HG03575 (cell line): ENCODE data around the gene THAP11.

Experiments used
- ATAC-seq: cut with Tn5 transposase; IDR thresholded peaks from one replicate; pipeline ENCODE4 v1.9.1; 2021; ENCODE audit not compliant: unreplicated experiment, insufficient number of reproducible peaks, low FRiP score; ENCODE audit errors: extremely low read depth

Gene THAP11

DNA sequence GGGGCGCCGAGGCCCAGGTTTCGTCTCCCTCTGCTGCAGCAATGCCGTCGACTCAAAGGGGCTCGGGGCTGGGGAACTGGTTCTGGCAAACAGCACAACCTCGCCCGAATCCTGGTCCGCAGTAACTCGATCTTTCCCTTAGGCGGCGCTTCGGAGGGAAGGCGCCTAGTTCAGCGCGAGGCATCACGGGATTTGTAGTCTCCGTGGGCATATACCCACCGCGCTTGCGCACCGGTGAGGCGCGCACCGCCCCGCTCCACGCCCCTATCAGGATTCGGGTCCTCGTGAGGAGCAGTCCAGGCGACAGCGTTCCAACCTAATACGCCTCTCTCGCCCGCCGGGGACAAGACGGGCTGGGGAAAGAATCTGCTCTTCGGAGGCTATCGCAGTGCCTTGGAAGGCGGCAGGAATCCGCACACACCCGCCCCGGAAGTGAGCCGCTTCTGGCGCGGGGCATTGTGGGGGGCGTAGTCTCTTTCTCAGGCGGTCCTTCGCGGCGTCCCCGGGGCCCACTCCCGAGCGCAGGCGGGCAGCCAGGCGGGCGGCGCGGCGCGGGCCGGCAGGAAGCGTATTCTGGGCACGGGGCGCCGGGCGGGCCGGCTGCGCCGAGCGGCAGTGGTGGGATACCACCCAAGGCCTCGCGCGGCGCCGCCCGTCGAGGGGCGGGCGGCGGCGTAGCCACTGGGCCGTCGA is at the start of gene THAP11:
THAP11 (plus strand) TSS at position 505 of the 693 bp plus-strand sequence. CDS start 235 bp downstream, outside the sequence.
- no peak for ATAC-seq

DNA sequence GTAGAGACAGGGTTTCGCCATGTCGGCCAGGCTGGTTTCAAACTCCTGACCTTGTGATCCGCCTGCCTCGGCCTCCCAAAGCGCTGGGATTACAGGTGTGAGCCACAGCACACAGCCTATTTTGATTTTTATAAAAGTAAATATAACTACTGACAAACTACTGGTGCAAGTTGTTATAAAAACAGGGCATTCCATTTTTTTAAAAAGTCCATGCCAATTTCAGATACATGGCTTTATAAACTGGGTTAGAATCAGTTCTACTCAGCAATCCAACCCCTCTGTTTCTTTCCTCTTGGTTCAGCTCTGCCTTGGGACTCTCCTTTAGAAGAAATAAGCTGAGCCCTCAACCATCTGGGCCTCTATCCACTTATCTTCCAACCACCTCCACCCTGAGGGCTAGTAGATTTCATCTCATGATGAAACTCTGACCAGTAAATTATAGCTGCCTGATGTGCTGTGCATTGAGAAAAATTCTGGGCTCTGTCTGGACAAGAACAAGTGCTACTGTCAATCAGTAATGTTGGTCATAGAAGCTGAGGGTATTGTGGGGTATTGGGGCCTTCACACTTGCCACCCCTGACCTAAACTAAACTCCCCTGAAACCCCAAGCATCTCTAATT is 45.9 kb upstream of the THAP11 start:
- no peak for ATAC-seq

DNA sequence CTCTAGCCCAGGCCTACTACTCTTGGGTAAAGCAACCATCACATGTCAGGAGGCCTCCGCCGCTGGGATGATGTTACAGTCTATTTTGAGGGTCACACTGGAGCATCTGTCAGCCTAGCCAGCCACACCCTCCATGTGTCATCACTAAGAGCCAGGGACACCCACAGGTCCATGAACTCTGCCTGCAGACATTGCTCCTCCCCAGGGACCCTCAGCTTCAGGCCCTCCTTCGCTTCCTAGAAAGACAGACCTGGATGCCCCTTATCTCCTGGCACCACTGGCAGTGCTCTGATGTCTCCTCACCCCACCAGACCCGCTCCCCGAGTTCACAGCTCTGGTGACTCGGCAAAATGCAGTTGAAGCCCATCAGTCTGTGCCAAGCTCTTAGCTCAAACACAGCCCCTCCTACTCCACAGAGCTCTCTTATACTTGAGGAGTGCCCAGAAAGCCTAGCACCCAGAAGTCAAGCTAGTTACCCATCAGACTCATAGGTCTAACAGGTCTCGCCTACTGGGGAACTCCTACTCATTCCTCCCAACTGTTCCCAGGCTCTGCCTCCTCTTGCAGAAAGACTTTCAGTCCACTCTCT is 41.7 kb upstream of the THAP11 start:
- ATAC-seq, result no peak

DNA sequence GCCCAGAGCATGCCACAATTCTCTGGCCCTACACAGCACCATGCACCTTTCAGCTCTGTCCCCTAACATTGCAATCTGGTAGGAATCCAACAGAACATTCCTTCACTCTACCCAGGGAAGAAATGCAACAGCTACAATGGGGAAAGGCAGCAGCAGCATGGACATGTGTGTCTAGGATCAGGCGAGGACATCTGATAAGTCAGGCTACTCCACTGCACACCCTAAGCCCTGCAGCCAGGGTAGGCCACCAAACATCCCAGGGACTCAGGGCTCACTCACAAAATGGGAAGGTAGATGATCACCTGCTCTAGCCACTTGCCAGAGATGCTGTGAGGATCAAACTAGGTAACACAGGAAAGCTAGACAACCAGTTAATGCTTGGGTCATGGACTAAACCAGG is 40.9 kb upstream of the THAP11 start:
- no peak for ATAC-seq

DNA sequence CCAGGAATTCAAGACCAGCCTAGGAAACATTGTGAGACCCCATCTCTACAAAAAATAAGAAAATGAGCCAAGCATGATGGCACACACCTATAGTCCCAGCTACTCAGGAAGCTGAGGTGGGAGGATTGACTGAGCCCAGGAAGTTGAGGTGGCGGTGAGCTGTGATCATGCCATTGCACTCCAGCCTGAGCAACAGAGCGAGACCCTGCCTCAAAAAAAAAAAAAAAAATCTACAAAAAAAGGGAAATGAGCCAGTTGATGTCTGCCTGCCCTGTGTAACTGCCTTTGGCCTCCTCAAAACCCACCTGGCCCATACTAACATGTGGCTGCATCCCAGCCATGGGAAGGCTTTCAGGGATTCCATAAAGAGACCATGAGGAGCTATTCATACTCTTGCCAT is 40.2 kb upstream of the THAP11 start:
- no peak for ATAC-seq

DNA sequence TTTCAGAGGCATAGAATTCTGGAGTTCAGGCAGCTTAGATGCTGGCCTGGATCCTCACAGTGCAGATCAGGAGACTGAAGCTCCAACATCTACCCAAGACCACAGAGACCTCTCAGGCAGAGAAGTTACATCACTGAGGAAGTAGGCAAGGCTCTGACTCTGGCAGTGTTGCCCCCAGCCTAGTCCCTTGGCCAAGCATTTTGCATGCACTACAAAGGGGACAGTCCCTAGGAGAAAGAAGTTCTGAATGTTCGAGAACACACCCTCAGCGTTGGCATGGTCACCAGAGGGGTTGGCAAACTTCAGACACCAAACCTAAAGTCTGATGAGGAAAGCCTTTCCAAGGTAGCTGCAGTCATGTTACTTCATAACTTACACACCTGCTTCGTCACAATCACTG is 38.2 kb upstream of the THAP11 start:
- no peak for ATAC-seq

DNA sequence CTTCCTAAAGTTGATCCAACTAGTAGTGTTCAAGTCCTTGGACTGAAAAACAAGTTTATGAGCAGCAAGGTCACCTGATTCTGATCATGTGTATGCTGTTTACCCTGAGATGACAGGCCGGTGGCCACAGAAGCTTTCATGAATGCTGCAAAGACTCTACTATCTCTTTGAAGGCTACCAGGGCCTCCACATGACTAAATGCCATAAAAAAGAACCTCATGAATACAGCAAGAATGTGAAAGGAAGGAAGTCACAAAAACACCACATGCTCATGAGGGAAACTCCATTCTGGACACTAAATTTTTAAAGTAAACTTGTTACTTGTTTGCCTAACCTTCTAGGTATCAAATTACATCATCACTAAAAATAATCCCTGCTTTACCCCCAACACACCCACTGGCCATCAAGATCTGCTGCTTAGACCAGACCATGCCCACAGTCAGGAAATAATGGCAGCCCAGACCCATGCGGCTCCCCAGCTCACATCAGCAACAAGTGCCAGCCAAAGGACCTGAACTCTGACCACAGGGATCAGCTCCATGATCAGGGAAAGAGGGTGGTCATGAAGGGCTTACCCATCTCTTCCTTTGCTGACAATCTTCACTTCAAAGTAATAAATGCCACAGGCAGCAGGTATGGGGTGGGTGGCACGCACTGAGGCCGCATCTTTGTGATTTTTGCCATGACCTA is 37.1 kb upstream of the THAP11 start:
- no peak for ATAC-seq

DNA sequence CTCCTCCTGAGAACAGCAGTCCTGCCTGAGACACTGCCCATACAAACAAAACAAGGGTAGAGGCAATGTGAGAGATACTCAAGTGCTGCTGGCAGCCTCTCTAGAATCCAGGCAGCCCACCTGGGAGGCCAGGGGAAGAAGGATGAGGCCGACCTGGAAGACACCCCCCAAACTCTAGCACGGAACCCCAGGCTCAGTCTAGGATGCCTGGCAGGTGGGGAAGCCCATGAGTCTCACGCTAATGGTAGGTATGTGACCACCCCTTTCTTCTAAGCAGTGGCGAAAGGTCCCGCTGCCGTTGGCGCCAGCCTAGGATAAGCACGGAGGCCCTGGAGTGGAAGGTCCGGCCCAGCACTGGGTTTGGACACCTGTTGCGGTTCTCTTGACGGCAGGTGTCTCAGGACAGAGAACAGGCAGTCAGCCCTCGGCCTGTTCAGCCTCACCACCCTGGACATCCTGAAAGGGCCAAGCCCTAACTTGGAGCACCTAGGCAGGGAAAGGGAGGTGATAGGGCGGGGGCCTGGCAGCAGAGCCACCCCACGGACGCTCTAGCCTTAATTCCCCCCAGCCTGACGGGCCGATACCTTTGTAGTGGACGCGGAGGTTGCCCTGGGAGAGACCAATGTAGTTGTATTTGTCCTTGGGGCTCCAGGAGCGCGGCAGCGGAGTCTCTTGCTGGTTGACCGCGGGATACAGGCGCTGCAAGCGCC is 36.2 kb upstream of the THAP11 start:
- no peak for ATAC-seq

DNA sequence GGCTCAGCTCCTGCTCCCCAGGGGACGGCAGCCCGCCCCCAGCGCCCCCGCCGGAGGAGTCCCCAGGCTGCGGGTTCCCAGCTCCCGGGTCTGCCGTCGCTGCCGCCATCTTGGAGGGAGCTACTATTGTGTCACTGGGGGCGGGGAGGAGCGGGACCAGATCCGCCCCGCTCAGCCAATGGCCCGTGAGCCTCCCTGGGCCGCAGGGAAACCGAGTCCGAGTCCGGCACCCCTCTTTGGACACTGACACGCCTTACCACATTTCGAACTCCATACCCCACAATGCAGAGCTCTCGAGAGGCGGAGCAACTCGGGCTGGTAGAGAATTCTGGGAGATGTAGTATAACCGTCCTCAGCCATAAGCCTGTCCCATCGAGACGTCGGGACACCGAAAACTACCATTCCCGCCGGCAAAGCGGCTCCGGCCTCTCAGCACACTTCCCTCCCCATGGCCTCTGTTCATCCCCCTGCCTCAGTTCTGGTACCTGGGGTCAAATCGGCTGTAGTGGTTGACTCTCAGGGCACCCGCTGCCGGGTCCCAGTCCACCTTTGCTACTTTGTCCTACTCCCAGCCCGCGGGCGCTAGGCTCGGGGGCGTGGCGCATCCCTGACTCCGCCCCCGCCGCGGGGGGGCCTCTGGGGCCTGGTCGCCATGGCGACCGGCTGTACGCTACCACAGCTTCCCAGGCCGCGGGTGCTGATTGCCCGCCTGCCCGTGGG is 35.5 kb upstream of the THAP11 start, which contains the start of the genes RANBP10 and TSNAXIP1:
RANBP10 (minus strand) TSS at position 133 of the 720 bp plus-strand sequence; CDS start at position 109, 24 bp downstream.
TSNAXIP1 (plus strand) TSS at position 462 of the 720 bp plus-strand sequence. CDS start 261 bp downstream, outside the sequence.
- peak; percentile 90 for ATAC-seq

DNA sequence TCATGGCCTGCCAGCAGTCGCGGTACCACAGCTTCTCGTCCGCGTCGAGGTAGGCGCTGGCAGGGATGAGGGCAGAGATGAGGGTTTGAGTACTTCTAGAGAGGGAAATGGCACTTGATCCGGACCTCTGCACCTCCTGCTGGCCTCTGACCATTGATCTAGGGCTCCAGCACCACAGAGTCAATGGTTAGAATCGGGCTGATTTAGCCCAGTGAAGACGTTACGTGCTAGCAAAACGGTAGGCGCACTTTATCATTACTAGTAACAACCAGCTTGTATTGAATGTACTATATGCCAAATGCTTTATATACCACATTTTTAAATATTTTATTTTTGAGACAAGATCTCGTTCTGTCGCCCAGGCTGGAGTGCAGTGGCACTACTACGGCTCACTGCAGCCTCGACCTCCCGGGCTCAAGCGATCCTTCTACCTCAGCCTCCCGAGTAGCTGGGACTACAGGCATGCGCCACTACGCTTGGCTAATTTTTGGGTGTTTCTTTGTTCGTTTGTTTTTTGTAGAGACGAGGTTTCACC is 34.9 kb upstream of the THAP11 start:
- no peak for ATAC-seq

DNA sequence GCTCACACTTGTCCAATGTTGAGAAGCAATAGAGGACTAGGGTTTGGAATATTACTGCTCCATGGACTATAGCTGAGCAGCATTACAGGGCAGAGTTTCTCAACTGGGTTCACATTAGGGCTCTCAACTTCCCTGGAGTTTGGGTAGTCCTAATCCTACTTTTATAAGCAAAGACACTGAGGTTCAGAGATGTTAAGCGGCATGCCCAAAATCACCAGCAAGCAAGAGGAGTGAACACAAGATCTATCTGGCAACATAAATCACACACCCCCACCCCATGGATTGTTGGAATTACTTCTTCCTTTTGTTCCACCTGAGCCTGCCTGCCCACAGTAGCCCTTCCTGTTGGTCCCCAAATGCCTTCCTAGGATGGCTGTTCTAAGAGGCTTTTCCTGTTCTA is 30.2 kb upstream of the THAP11 start:
- ATAC-seq, result no peak

DNA sequence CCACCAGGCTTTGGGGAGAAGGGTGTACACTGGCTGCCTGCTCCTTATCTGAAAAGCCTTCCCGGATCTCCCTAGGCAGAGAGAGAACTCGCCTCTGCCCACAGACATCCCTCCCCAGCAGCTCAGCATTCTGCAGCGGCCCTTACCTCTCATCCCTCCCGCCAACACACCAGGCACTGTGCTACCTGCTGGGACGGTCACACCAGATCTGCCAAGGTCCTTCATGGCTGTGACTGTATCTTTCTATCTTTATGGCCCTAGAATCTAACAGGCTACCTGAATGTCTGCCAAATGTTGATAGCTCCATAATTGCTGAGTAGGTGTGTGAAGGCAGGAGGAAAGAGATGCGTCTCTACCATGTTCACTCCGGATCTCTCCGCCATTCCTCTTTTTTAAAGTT is 27.6 kb upstream of the THAP11 start:
- no peak for ATAC-seq

DNA sequence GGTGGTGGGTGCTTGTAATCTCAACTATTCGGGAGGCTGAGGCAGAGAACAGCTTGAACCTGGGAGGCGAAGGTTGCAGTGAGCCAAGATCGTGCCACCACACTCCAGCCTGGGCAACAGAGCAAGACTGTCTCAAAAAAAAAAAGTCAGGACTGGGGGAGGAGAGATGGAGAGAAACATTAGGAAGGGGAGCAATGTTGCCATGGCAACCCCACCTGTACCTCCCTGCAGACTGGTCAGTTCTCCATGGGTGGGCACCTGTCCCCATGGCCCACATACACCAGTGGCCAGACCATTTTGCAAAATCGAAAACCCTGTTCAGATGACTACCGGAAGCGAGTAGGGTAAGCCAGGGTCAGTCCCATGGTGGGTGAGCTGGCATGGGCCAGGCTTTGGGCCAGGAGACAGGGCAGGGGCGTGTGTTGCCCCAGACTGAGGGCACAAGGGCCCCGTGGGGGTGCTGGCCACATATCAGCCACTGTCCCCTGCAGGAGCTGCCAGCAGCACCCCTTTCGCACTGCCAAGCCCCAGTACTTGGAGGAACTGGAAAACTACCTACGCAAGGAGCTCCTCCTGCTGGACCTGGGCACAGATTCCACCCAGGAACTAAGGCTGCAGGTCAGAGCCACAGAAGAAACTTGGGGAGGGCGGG is 21.4 kb upstream of the THAP11 start:
- no peak for ATAC-seq

DNA sequence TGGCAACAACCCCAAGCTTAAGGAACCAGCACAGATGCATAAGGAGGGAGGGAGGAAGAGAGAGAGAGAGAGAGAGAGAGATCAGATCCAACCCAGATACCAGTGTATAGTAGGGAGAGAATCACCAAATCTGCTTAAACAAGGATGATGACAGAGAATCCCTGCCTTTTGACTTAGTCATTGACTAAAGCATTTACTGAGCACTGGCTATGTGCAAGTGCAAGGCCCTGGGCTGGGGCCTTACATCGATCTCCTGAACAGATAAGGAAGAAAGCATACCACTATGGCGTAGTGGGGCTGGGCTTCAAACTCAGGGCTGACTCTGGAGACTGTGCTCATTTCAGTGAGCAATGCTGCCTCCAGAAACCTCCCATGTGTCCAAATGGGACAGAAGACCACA is 19.6 kb upstream of the THAP11 start:
- ATAC-seq, result no peak

DNA sequence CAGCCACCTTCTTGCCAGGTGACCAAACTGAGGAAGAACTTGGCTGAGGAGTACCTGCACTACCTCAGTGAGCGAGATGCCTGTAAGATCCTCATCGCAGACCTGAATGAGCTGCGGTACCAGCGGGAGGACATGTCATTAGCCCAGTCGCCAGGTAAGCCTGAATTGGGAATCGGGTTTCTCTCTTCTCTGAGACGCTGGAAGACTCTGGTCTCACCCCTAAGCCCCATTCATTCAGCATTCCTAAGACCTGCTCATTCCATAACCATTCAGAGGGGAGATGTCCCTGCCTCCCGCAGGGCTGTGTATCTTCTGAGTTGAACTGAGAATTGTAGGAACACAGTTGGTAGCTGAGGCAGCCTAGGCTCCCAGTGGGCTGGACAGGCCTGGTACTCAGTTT is 17.0 kb upstream of the THAP11 start:
- ATAC-seq, result no peak

DNA sequence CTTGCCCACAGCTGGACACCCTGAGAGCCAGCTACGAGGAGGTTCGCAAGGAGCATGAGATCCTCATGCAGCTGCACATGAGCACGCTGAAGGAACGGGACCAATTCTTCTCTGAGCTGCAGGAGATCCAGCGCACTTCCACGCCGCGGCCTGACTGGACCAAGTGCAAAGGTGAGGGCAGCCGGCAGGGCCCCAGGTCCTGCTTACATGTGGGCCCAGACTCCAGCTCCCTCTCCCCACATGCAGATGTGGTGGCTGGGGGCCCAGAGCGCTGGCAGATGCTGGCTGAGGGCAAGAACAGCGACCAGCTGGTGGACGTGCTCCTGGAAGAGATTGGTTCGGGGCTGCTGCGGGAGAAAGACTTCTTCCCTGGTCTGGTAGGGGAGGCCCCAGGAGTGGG is 16.2 kb upstream of the THAP11 start:
- no peak for ATAC-seq

DNA sequence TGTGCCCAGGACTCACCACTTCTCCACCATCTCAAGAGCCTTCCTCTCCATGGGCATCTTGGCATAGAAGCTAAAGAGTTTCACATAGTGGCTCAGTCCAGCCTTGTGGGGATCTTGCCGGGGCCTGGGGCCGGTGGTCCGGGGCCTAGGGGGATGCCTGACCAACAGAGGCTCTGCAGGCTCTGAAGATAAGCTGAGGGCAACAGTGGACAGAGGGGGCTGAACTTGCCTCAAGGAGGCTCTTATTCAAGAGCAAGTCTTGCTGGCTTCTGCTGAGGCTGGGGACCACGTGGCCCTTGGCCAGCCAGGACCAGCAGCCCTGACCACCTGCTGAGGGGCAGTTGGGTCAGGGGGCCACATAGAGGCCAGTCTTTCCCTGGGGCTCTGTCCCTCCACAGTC is 13.5 kb upstream of the THAP11 start:
- no peak for ATAC-seq

DNA sequence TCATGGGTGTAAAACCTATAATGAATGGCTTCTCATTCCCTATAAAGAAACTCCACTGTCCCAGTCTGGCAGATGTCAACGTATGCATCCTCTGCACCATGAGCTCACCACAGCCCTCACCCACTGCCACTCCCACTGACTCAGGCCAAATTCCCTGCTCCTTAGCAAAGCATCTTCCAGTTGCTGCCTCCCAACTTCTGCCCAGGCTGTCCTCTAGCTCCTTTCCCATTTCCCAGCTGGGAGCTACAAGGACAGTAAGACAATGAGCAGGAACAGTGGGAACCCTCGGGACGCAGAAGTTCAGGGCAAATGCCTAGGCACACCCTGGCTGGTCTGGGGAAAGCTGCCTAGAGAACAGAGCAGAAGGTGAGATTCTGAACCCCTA is 9.1 kb upstream of the THAP11 start:
- no peak for ATAC-seq
